ENCODE data around the gene CABLES1. TPM values are rescaled to one million over a fixed set of nuclear protein-coding genes. Genes with fewer than 3 reads are reported as not detected.

The CABLES1 gene
- total RNA-seq, 2 donors from 2014 or later: 4.2 to 11.9 TPM

GRCh38 chr18:23159344-23159743 lies 24.1 kb downstream of the CABLES1 start:
- ATAC-seq (no peak), DNase-seq (no peak)
- intact Hi-C loops (cut with DNase I): no loop called here
- Histone ChIP-seq H3K27ac (no peak overlapping the region), H3K4me3 (no peak overlapping the region), H3K9me3 (no peaks in the 10 kb centered on the region), H3K4me1 (peaks cover 8% of the 10 kb centered on the region), H3K36me3 (replicated peaks in 1 of 2; ENCODE audit: insufficient read depth in 1 of 2, low read depth in 2 of 2) (no peaks in the 10 kb centered on the region), H3K27me3 (no peaks in the 10 kb centered on the region)
- no peak for TF ChIP-seq CTCF (IDR thresholded peaks at IDR 0.05)
- TF ChIP-seq POLR2A (IDR thresholded peaks at IDR 0.05): no peak
- 27% methylated on average over 7 of the region's 7 CpGs for WGBS, 2 donors

GRCh38 chr18:23162473-23162872 lies 27.2 kb downstream of the CABLES1 start:
- Histone ChIP-seq H3K27me3 (no peaks in the 10 kb centered on the region), H3K4me1 (peaks cover 8% of the 10 kb centered on the region), H3K27ac (no peak overlapping the region), H3K36me3 (replicated peaks in 1 of 2; ENCODE audit: insufficient read depth in 1 of 2, low read depth in 2 of 2) (no peaks in the 10 kb centered on the region), H3K4me3 (no peak overlapping the region), H3K9me3 (no peaks in the 10 kb centered on the region)
- DNase-seq (no peak), ATAC-seq (no peak)
- TF ChIP-seq CTCF (IDR thresholded peaks at IDR 0.05) (no peak), POLR2A (IDR thresholded peaks at IDR 0.05) (no peak)
- WGBS, 2 donors: 77 to 80% methylated on average over 6 of the region's 6 CpGs
- intact Hi-C loops (cut with DNase I): no loop called here

GRCh38 chr18:23163786-23164533 lies 28.7 kb downstream of the CABLES1 start:
- intact Hi-C loops (cut with DNase I): no loop called here
- Histone ChIP-seq H3K9me3 (no peaks in the 10 kb centered on the region), H3K27me3 (no peaks in the 10 kb centered on the region), H3K4me1 (peaks cover 8% of the 10 kb centered on the region), H3K4me3 (no peak overlapping the region), H3K36me3 (replicated peaks in 1 of 2; ENCODE audit: insufficient read depth in 1 of 2, low read depth in 2 of 2) (no peaks in the 10 kb centered on the region), H3K27ac (no peak overlapping the region)
- no peak for TF ChIP-seq POLR2A (IDR thresholded peaks at IDR 0.05)
- no peak for TF ChIP-seq CTCF (IDR thresholded peaks at IDR 0.05)
- DNase-seq: no peak
- no peak for ATAC-seq
- WGBS, 2 donors: 75 to 85% methylated on average over 11 of the region's 11 CpGs

GRCh38 chr18:23165271-23166068 lies 30.2 kb downstream of the CABLES1 start:
- 92 to 95% methylated on average over 9 of the region's 9 CpGs for WGBS, 2 donors
- no peaks in the 10 kb centered on the region for H3K27me3 ChIP-seq
- H3K9me3 ChIP-seq: no peaks in the 10 kb centered on the region
- intact Hi-C loops (cut with DNase I): no loop called here
- no peaks in the 10 kb centered on the region for H3K4me1 ChIP-seq
- no peaks in the 10 kb centered on the region for H3K36me3 ChIP-seq (replicated peaks in 1 of 2; ENCODE audit: insufficient read depth in 1 of 2, low read depth in 2 of 2)
- no peak for DNase-seq
- ATAC-seq: no peak
- TF ChIP-seq POLR2A (IDR thresholded peaks at IDR 0.05) (no peak), CTCF (IDR thresholded peaks at IDR 0.05) (no peak)
- H3K27ac ChIP-seq: no peak overlapping the region
- no peak overlapping the region for H3K4me3 ChIP-seq
